GM12878 (cell line): ENCODE data around the gene RNASE7. TPM values are rescaled to one million over a fixed set of nuclear protein-coding genes. Genes with fewer than 3 reads are reported as not detected.

ENCODE experiments used
- ATAC-seq: fragments of 200-7000 bp; cut with Tn5 transposase; 3 replicates; pipeline ENCODE4 v1.9.1; 2020; ENCODE audit warnings: mild to moderate bottlenecking, moderate library complexity
- BruUV-seq: library from RNA; stranded (reverse); fragments of 400-500 nt; replicated peaks from 2 replicates; lab custom pipeline; 2021; lab: Mats Ljungman, UMichigan
- CTCF ChIA-PET: fragments of 300-600 bp; sonication (Branson Sonifier 250); formaldehyde crosslinking; extraction: SDS; loops from one replicate; lab custom pipeline; 2021; ENCODE audit warnings: inconsistent platforms; lab: Yijun Ruan, JAX
- POLR2A ChIA-PET: fragments of 350-600 bp; formaldehyde crosslinking; extraction: SDS; loops from one replicate; lab custom pipeline; 2021; ENCODE audit warnings: inconsistent platforms; lab: Charles Lee
- RAD21 ChIA-PET: fragments of 300-600 bp; sonication (Branson Sonifier 250); formaldehyde crosslinking; loops from one replicate; lab custom pipeline; 2023; ENCODE audit warnings: antibody characterized with exemption; ENCODE audit not compliant: unreplicated experiment; lab: Charles Lee
- SMC1A ChIA-PET: fragments of 300-600 bp; sonication (Branson Sonifier 250); formaldehyde crosslinking; loops from one replicate; lab custom pipeline; 2023; ENCODE audit not compliant: unreplicated experiment, uncharacterized antibody; lab: Charles Lee
- DNase-seq: peaks from one replicate; pipeline ENCODE4 v3.0.0-alpha.2; 2011; ENCODE audit warnings: low read depth, low spot score
- FAIRE-seq: peaks from 3 replicates; lab custom pipeline; 2011; peaks lifted over from hg19 to GRCh38; lab: Jason Lieb, UNC
- H2AFZ ChIP-seq: 2 replicates; pipeline ENCODE4 v1.6.0; 2011; ENCODE audit warnings: low read depth, low read length, control low read depth; ENCODE audit not compliant: control insufficient read depth
- H3K27ac ChIP-seq: 2 replicates; pipeline ENCODE4 v1.5.1; 2011; ENCODE audit warnings: control low read depth; ENCODE audit not compliant: control insufficient read depth, insufficient read depth
- H3K27me3 ChIP-seq, 2 experiments: replicated peaks in 1 of 2; 2 replicates each; pipeline versions ENCODE4 v1.6.0 to v1.6.1; 2011; ENCODE audit warnings: low read length in 1 of 2; ENCODE audit not compliant: control insufficient read depth in 2 of 2, insufficient read depth in 2 of 2
- H3K36me3 ChIP-seq, 2 experiments: 2 replicates each; pipeline ENCODE4 v1.5.1; 2011; ENCODE audit warnings: low read length in 1 of 2; ENCODE audit not compliant: control insufficient read depth in 2 of 2, insufficient read depth in 2 of 2
- H3K4me1 ChIP-seq: 2 replicates; pipeline ENCODE4 v1.6.1; 2011; ENCODE audit warnings: mild to moderate bottlenecking, low read length, moderate library complexity, mixed read lengths; ENCODE audit not compliant: control insufficient read depth, insufficient read depth
- H3K4me2 ChIP-seq: 2 replicates; pipeline ENCODE4 v1.6.0; 2011; ENCODE audit warnings: control low read depth; ENCODE audit not compliant: control insufficient read depth, insufficient read depth
- H3K4me3 ChIP-seq: fragments of 200-600 bp; sonication (generic); 2 replicates; pipeline ENCODE4 v1.5.1; 2016
- H3K79me2 ChIP-seq: 2 replicates; pipeline ENCODE4 v1.6.0; 2011; ENCODE audit warnings: low read length; ENCODE audit not compliant: control insufficient read depth, insufficient read depth
- H3K9ac ChIP-seq: 2 replicates; pipeline ENCODE4 v1.8.0; 2011; ENCODE audit warnings: low read length, control low read depth, mixed read lengths; ENCODE audit not compliant: control insufficient read depth, insufficient read depth
- H3K9me3 ChIP-seq: replicated peaks from 3 replicates; pipeline ENCODE4 v1.5.1; 2011; ENCODE audit warnings: mild to moderate bottlenecking, low read length; ENCODE audit not compliant: control insufficient read depth, insufficient read depth
- H4K20me1 ChIP-seq: 2 replicates; pipeline ENCODE4 v1.6.0; 2011; ENCODE audit not compliant: control insufficient read depth, insufficient read depth
- ATF7 ChIP-seq: fragments of 450-650 bp; IDR thresholded peaks from 2 replicates; pipeline ENCODE4 v1.6.1; 2016; ENCODE audit warnings: low read depth, mild to moderate bottlenecking
- CEBPZ ChIP-seq: fragments of 150-350 bp; IDR thresholded peaks from 2 replicates; pipeline ENCODE4 v1.6.1; 2016; ENCODE audit warnings: low read depth, low read length
- CHD2 ChIP-seq: IDR thresholded peaks from 2 replicates; pipeline ENCODE4 v1.6.1; 2011; ENCODE audit warnings: low read depth, low read length, improper control_type of control experiment, borderline replicate concordance
- HDAC2 ChIP-seq: fragments of 200-600 bp; sonication (generic); IDR thresholded peaks from 2 replicates; pipeline ENCODE4 v1.6.1; 2017
- NBN ChIP-seq: fragments of 450-650 bp; IDR thresholded peaks from 2 replicates; pipeline ENCODE4 v1.6.1; 2016
- POLR2AphosphoS2 ChIP-seq: IDR thresholded peaks from 2 replicates; pipeline ENCODE4 v1.6.1; 2011; ENCODE audit warnings: low read depth, mild to moderate bottlenecking, low read length, improper control_type of control experiment, moderate library complexity
- RCOR1 ChIP-seq: conservative IDR thresholded peaks from 2 replicates; pipeline ENCODE4 v1.6.1; 2012; ENCODE audit warnings: low read depth, low read length, improper control_type of control experiment
- WGBS: methylation state at CpG from one replicate; pipeline ENCODE4 v1.1.6; 2016; ENCODE audit warnings: low lambda C conversion rate; ENCODE audit not compliant: insufficient replicate concordance, insufficient coverage; ENCODE audit errors: missing lambda C conversion rate; 5-methylcytosine and 5-hydroxymethylcytosine counted together
- in situ Hi-C: fragments of 300-500 bp; cut with MboI; formaldehyde crosslinking; loops from 9 replicates; pipeline ENCODE4 v1.14.3; 2018; ENCODE audit warnings: mixed read lengths
- intact Hi-C: fragments of 100-400 bp; cut with micrococcal nuclease; formaldehyde crosslinking; loops from one replicate; pipeline ENCODE4 v1.14.2; 2022; ENCODE audit not compliant: unreplicated experiment
- polyA plus RNA-seq, 11 experiments: library from polyadenylated mRNA; depleted of rRNA in 4 of 11; unstranded in 6 of 11; stranded (reverse) in 5 of 11; fragments of >200 nt; fragmentation: Nextera tagmentation in 4 of 11; fragmentation: Illumina TruSeq in 1 of 11; extraction: Ambion mirVana in 4 of 11; extraction: Trizol in 1 of 11; gene quantifications; 1 replicate in 1 of 11; 2 replicates in 10 of 11; pipeline versions ENCODE4 v1.2.1 to v1.2.3, GENCODE V29; 2011 to 2016; ENCODE audit warnings: inconsistent platforms in 2 of 11, missing spikeins in 2 of 11, low read depth in 1 of 11
- total RNA-seq, 4 experiments: library from RNA; depleted of rRNA in 3 of 4; stranded (reverse); fragments of >200 nt in 3 of 4; fragmentation: Illumina TruSeq in 1 of 4; extraction: Trizol in 1 of 4; gene quantifications; 2 replicates each; pipeline versions ENCODE4 v1.2.1 to v1.2.3, GENCODE V29; 2013 to 2021

Gene RNASE7
- total and polyA plus RNA-seq, 10 of the 15 experiments (the other 5 are each of a cell fraction or from before 2014, with no cell fraction given) = not detected

GRCh38 chr14:21011136-21011535, 31.0 kb upstream of the RNASE7 start:
- in situ Hi-C loops = no loop called here
- POLR2A ChIA-PET = no interaction called here
- no peaks in the 10 kb centered on the region for H3K9me3 ChIP-seq
- SMC1A ChIA-PET = interaction anchor here (5.6 kb wide), 1 partner anchor 94 kb away, joined by 99 read pairs; the partner anchor contains the start of gene TMEM253
- peaks cover 0 to 1% of the 10 kb centered on the region in 2 experiments; a peak in 1 of 4 replicates for H3K27me3 ChIP-seq
- TF ChIP-seq ATF7 (no peak), CEBPZ (no peak), RCOR1 (no peak), CHD2 (no peak), NBN (no peak), POLR2AphosphoS2 (no peak), HDAC2 (no peak)
- no peak overlapping the region for H3K27ac ChIP-seq
- 0% methylated on average over 1 of the region's 1 CpG for WGBS
- DNase-seq (no peak), ATAC-seq (no peak), FAIRE-seq (no peak)
- H3K79me2 ChIP-seq = no peaks in the 10 kb centered on the region
- CTCF ChIA-PET = interaction anchor here (0.6 to 10.7 kb wide), 7 partner anchors 25 to 515 kb away, joined by 3 to 253 read pairs (median 13); partner anchors contain the start of gene TMEM253
- no TSS peak for BruUV-seq
- H3K4me3 ChIP-seq = no peak overlapping the region
- H3K36me3 ChIP-seq = no peaks in the 10 kb centered on the region
- H3K4me1 ChIP-seq = no peaks in the 10 kb centered on the region
- no peaks in the 10 kb centered on the region for H4K20me1 ChIP-seq
- RAD21 ChIA-PET = interaction anchor here (1.3 kb wide), 1 partner anchor 29 kb away, joined by 4 read pairs; no protein-coding TSS in a partner anchor
- intact Hi-C loops = no loop called here
- H3K4me2 ChIP-seq = no peak overlapping the region
- H3K9ac ChIP-seq = no peak overlapping the region
- no peak overlapping the region for H2AFZ ChIP-seq
